HG03280 (cell line): ENCODE results near the gene NTNG2.
"Not testable (repeated sequence)": the region's sequence is repeated elsewhere in the genome, so short reads cannot be mapped to it uniquely, and the experiment has no call there.

Experiments used
- ATAC-seq: cut with Tn5 transposase; IDR thresholded peaks from one replicate; pipeline ENCODE4 v1.9.1; 2021; ENCODE audit warnings: mild to moderate bottlenecking, moderate library complexity; ENCODE audit not compliant: unreplicated experiment

NTNG2 gene, protein sequence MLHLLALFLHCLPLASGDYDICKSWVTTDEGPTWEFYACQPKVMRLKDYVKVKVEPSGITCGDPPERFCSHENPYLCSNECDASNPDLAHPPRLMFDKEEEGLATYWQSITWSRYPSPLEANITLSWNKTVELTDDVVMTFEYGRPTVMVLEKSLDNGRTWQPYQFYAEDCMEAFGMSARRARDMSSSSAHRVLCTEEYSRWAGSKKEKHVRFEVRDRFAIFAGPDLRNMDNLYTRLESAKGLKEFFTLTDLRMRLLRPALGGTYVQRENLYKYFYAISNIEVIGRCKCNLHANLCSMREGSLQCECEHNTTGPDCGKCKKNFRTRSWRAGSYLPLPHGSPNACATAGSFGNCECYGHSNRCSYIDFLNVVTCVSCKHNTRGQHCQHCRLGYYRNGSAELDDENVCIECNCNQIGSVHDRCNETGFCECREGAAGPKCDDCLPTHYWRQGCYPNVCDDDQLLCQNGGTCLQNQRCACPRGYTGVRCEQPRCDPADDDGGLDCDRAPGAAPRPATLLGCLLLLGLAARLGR

DNA sequence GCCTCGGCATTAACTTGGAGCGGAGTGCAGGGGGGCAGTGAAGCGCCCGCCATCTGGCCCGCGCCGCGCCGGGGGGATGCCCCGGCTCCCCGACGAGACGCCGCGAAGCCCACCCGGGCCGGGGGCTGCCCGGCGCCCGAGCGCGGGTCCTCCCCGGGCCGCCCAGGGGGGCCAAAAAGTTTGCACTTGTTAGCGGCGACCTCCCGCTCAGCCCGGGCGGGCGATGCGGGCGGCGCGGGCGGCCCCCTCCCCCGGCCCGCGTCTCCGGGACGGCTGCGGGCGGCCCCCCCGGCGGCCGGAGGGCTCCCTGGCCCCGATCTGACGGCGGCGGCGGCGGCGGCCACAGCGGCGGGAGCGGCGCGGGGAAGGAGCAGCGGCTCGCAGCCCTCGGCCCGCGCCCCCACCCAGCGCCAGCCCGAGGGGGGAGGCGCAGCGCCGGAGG is at the start of gene NTNG2:
Gene NTNG2 (plus strand): TSS at position 316 of the 442 bp plus-strand sequence. CDS start 4,774 bp downstream, outside the sequence.
- ATAC-seq: no peak

DNA sequence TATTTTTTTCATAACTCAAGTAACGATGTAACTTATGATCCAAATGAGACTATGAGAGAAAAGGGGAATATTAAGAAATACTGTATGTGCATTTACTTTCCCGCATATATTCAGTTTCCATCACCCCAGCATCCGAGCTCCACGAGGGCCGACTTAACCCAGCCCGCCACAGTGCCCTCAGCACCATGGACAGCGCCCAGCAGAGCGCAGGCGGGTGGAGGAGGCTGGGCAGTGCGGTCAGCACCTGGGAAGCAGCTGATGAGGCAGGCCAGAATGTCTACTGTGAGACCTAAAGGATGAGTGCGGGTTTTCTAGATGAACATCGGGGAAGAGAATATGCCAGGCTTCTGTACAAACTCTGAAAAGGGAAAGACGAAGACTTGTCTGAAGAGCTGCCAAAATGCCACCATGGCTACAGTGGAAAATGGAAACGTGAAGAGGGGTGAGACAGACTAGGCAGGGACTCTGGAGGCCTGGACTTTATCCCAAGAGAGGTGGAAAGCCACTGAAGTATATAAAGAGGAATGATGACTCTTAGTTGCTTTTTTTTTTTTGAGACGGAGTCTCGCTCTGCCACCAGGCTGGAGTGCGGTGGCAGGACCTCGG is 47.7 kb upstream of the NTNG2 start:
- ATAC-seq: no peak

DNA sequence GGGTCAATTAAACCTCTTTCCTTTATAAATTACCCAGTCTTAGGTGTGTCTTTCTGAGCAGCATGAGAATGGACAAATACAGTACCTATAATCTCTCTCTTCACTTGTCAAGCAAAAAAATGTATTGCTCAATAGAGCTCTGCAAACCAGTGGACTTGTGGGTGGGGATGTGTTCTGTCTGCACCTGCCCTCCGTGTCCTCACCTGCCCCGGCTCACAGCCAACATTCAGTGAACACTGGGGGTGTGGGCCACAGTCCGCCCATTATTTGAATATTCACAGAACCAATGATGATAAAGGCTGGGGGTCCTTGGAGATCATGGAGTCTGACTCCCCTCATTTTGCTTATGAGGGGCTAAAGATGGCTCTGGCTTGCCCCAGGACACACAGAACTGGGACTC is 45.3 kb upstream of the NTNG2 start:
- ATAC-seq: no peak

DNA sequence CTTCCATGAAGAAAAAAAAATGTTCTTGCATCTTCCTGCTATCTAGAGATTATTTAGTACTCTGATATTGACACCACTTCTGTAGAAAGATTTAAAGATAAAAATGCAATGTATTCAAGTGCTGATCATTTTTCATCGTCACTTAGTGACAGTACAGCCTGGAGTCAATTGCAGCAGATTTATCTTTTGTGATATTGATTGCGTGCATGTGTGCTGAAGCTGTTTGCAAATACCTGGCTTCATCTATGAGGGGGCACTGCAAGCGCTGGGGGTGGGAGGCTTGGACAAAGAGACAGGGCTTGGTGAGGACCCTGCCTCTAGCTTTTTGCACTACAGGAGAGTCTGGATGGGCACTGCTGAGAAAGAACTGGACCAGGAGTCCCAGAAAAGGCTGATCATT is 44.2 kb upstream of the NTNG2 start:
- ATAC-seq: no peak

DNA sequence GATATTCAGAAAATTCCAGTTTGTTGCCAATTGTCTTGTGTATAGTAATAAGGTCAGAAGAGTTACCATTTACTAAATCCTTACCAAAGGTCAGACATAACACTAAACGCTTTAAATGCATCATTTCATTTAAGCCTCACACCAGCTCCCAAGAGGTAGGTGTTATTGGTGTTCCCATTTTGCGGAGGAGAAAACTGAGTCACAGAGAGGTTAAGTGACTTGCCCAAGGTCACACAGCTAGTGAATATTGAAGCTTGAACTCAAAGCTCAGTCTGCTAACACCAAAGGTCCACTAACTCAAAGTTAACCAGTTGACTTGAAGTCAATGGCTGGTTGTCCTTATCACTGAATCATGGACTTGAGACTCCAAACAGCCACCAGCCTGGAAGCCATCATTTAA is 40.8 kb upstream of the NTNG2 start:
- ATAC-seq: no peak

DNA sequence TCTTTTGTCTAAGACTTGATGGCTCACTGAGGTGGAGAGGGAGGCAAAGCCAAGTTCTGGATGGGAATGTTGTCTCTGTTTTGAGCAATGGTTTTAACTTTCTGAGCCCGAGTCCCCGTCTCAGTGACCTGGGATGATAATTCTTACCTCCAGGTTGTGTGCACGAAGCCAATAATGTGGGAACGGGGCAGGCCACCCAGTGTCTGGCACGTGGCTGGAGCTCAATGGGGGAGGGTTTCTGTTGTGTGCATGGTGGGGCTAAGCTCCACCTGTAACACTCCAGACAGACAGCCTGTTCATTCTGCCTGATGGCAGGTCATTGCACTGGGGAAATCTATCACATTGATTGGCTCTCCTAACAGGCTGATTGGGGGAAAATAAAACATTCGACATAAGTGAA is 37.1 kb upstream of the NTNG2 start:
- ATAC-seq: no peak

DNA sequence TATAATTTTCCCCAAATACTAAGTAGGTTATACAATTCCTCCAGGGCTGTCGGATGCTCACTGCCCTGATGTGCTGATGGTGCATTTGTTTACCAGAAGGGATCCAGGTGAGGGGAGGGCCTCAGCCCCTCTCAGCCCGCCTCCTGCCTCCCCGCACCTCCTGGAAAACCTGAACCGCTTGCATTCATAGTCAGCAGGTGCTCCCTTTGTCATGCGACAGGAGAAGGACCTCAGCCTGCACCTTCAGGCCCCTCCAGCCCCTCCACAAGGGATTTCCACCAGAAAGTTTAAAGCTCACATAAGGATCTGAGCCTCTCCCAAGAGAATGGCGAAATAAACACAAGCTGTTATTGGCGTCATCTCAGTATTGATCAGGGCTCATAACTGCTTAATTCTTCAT is 36.5 kb upstream of the NTNG2 start:
- no peak for ATAC-seq

DNA sequence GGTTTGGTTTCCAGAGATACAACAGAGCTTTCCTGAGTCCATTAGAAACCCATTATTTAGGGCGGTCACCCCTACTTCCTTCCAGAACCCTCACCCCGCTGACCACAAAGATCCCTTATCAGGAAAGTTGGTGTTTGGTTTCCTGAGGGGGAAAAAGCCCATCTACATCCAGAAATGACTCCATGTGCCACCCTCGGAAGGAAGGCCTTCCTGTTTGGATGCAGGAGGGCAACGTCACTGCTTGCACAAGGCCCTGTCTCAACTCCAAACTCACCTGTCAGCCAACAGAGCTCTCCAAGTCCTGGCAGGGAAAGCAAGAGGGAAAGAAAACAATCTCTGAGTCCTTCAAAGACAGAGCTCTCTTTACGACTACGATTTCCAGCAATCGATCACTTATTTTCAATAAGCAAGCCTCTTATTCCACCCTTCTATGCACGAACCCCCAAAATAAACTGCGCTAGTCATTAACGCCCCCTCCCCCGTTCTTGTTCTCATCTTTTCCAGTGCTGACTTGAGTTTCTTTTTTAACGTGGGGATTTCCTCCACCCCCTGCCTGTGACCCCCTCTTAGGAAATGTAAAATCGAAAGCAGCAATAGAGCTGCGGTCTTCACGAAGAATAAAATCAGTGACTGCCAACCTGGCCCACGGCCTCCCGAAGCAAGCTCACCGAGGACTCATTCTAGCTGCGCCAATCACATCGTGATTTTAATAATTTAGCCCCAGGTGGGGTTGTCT is 35.7 kb upstream of the NTNG2 start:
- ATAC-seq: no peak

DNA sequence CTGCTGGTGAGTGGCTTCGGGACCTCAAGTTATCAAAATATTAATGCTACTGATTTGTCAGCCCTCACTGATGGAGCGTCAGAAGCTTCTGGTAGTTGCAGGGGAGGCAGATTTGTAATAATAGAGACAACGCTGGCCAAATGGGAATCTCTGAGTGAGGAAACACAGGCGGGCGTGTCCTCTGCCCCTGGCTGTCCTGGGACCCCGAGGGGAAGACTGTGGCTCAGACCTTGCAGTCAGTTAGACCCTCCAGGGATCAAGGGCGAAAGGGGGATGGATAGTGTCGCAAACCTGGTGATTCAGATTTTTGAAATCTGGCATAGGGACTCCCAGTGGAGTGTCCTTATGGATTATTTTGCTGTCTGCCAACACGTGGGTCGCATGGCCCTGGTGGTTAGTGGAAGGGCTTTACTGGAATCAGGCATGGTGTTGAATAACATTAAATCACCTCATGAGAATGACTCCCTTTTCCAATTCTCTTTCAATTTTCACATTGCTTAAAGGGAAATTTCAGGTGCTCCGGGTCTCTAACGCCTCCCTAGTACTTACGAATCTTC is 35.1 kb upstream of the NTNG2 start:
- no peak for ATAC-seq

DNA sequence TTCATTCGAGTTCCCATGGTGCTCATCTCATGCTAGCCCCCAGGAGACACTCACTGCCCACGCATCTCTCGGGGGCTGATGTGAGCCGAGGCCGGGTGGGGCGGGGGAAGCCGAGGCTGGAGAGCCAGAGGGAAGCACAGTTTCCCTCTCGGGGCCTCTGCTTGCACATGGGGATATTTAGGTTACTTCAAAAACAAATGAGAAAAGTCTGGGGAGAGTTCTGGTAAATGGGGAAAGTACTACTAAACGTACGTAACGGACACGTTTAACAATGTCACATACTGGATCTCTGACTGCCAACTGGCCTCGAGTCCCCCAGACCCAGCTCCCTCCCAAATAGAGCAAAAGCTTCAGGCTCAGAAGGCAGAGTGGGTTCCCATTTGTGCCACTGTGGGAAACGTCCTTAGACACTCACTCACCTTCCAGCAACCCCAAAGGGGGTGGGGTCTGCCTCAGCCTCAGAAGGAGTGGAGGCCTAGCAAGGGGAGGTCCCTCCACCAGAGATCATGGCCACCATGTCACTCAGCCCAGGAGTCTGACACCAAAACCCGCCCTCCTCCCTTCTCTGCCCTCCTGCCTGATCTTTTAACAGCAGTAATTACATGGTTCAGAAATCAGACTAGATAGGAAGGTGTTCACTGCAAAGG is 33.8 kb upstream of the NTNG2 start:
- no peak for ATAC-seq

DNA sequence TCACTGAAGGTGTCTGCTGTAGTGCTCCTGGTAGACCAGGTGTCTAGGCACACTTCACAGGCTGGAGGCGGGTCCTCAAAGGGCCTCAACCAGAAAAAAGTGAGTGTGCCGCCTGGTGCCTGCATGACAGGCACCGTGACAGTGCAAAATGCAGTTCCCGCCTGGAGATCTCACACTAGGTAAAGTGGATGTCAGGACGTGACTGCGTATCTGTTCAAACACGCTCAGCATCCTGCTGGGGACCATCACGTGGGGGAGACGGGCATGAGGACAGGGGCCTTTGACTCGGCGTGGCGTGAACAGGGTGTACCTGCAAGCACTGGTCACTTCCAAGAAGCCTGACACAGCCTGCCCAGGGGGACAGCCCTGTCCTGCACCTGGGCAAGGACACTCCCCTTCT is 32.3 kb upstream of the NTNG2 start:
- no peak for ATAC-seq

DNA sequence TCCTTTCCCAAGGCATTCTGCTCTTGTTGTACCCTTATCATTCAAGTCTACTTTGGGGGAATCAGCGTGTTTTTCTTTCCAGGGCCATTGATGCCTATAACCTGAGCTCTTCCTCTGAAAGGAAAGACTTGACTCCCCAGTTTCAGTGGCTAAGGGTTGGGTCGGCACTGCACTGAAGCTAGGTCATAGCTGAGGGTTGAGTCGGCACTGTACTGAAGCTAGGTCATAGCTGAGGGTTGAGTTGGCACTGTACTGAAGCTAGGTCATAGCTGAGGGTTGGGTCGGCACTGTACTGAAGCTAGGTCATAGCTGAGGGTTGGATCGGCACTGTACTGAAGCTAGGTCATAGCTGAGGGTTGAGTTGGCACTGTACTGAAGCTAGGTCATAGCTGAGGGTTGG is 27.8 kb upstream of the NTNG2 start:
- ATAC-seq: not testable (repeated sequence)

DNA sequence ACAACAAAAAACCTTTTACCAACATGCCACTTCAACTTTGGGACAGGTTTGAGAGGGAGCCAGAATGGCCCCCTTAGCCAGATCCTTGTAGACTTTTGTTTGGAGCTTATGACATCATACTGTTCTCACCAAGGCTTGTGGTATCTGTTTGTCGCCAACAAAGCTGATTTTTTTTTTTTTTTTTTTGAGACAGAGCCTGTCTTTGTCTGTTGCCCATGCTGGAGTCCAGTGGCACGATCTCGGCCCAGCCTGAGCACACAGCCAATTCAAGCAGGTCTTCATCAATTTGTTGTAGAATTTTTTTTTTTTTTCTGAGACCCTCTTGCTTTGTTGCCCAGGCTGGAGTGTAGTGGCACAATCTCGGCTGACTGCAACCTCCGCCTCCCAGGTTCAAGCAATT is 26.4 kb upstream of the NTNG2 start:
- ATAC-seq: no peak

DNA sequence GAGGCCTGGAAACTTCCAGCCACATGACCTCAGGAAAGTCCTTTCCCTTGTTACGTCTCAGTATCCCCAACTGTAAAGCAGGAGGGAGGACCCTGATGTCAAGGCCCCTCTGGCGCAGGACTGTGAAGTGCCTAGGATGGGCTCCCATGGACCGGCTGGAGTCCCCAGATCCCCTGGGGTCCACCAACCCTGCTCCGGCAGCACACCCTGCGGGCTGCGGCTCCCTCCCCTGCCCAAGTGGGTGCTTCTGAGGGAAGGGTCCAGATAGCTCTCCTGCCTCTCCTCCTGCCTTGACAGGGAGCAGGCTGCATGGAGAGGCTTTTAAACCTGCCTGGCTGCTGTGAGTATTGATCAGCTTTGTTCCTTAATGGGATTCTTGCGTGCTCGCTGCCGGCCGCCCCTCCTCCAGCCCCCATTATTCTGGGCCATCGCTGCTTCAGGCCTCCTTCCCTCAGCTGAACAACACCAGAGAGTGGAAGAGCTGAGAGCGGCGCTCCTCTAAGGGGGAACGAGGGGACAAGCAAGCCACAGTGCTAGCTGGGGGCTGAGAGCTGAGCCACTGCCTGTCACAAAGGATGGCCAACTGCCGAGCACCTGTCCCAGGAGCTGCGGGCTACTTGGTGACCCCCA is 25.6 kb upstream of the NTNG2 start:
- no peak for ATAC-seq

DNA sequence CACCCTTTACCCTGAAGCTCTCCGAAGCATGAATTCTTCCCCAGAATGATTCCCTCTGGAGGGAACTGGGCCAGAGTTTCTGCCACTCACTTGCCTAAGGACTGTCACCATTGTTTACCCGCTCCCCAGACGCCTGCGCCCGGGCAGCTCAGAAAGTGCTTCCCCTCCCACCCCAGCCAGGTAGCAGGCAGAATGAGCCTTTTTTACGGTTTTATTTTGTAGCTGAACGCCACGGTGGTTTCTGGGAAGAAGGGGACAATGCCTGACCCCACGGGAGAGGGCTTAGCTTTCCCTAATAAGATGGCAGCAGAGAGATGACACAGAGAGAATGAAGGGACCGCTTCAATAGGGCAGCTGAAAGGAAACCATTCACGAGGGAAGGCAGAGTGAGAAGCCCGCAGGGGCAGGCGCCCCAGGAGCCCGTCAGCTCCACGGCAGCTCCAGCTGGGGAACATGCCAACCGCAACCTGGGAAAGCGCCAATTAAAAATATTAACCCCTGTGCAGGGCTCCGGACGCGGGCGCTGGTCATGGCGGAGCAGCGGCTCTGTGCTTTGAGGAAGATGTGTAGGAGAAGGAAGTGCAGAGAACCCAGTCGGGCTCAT is 20.4 kb upstream of the NTNG2 start:
- ATAC-seq: no peak

DNA sequence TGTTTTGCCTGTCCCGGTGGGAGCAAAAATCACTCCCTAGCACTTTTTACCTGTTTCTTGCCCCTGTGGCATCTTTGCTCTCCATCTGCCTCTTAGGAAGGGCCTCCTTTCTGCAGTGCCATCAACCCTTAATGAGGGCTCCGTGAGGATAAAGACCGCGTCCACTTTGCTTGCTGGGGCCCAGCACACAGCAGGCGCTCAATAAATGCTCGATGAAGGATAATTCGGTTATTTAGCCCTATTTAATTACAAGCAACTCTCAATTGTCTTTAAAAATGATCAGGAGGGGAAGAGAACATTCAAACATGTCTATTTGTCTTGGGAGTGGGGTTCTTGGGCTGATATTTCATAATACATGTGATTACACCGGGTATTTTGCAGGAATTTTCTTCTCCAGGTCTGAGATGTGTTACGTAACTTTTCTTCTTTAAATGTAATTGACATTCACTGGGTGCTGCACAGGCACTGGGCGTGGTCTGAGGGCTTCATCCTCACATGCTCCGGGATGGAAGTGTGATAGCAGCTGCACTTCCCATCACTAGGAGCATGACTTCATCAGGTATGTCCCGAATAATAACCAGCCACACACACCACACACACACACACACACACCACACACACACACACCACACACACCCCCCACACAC is 19.8 kb upstream of the NTNG2 start:
- no peak for ATAC-seq

DNA sequence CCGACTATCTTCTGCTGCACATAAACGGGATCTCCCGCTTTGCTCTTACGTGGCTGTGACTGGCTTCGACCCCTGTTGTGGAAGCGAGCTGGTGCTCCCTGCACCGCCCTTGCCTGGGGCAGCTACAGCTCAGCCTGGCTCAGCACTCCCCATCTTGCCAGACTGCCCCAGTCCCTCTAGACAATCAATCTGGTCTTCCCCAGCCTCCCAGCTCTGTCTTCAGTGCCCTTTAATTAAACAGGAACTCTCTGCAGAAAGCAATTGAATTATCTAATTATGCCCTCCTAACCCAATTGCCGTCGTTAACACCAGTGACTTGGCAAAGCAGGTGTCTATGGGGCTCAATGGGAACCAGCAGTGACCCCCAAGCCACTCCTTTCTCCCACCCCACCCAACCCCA is 18.9 kb upstream of the NTNG2 start:
- no peak for ATAC-seq

DNA sequence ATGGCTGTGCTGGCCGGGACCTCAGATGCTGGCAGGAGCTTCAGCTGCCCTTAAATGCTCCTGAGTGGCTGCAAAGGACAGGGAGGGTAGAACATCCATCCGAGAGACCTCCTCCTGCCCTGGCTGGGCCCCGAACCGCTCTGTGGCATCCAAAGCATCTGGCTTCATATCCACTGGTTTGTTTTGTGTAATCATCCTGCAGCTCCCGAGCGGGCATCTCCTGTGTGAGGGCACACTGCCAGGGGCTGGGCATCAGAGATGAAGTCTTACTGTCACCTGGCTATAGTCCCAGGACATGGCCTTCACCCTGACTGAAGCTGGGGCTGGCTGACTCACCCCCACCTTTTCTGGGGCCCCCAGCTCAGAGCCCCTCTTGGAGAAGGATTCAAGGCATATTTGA is 18.5 kb upstream of the NTNG2 start:
- no peak for ATAC-seq

DNA sequence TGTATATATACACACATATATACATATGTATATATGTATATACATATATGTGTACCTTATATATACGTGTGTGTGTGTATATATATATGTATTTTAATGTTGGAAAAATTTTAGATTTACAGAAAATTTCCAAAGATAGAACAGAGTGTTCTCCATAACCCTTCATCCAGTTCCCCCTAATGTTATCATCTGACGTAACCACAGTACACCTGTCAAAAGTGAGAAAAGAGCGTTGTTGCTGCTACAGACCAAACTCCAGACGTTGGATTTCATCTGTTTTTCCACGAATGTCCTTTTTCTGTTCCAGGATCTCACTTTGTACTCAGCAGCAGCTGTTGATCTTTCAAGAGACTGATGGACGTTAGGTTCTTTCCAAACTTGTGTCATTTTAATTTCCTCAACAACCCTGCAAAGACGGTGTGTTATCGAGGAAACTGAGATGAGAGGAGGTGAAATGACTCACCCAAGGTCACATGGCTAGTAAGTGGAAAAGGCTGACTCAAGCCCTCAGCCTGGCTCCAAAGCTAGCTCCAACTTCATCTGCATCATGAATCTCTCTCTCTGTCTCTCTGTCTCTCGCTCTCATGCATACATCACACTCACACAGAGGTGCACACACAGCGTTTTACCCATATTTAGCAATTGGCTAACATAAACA is 17.0 kb upstream of the NTNG2 start:
- no peak for ATAC-seq
